IPS-18c (cell line): Measurements from ENCODE around the gene LCN9.

Experiments
- H3K4me3 ChIP-seq: 2 replicates; pipeline ENCODE4 v1.7.0; 2013; ENCODE audit warnings: low read depth, mild to moderate bottlenecking, low read length, moderate library complexity; ENCODE audit not compliant: insufficient read depth
- H3K9me3 ChIP-seq: one replicate; pipeline ENCODE4 v1.6.1; 2013; ENCODE audit warnings: mild to moderate bottlenecking, low read length, moderate library complexity; ENCODE audit not compliant: control insufficient read depth, insufficient read depth

LCN9 gene

DNA sequence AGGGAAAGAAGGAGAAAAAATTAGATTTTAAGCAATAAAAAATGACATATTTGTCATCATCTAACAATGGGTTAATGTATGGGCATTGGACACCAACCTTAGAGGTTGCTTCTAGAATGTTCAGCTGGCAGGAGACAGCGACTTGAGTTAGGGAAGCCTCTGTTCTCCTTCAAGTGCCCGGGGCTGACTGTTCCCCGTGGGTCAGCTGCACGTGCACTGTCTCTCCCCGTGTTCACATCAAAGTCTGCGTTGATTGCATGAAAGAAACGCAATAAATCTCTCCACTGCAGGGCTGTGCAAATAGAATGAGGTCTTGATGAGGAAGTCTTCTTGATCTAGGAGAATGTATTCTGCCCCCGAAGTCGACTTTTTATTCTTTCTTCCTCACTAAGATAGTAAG lies 23.9 kb upstream of the LCN9 start, which contains the start of gene GLT6D1:
Gene GLT6D1 (minus strand): TSS at position 345 of the 400 bp plus-strand sequence. CDS start 353 bp downstream, outside the sequence.
- no peak within 1 kb of the TSS for H3K4me3 ChIP-seq
- peaks cover 5% of the 10 kb centered on the region for H3K9me3 ChIP-seq

DNA sequence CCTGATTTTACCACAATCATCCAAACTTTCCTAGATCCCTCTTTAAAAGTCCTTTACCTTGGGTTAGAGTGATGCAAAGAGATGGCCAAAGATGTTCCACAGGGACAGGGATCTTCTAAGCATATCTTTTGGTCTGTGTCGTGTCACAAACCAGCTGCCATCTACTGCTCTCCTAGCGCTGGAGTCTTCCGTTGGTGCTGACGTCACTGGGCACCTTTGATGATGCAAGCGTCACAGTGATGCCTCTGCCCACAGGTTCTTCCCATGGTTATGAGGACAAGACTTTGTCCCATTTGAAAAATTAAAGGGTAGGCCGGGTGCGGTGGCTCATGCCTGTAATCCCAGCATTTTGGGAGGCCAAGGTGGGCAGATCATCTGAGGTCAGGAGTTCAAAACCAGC lies 22.1 kb upstream of the LCN9 start:
- Histone ChIP-seq H3K4me3 (no peak overlapping the region), H3K9me3 (peaks cover 5% of the 10 kb centered on the region)

DNA sequence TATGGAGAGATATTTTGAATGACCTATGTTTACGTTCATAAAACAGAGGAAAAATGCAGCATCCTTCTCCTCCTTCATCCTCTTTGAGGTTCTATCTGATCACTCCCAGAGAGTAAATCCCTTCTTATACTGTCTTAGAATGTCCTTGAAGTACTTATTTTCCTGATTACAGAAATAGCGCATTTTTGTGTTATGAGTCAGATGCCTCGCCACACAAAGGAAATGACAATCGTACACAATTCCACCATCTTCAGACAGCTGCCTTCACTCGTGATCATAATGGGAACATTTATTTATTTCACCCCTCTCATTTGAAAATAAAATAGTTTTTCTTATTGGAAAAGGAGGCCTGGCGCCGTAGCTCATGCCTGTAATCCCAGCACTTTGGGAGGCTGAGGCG lies 21.4 kb upstream of the LCN9 start:
- Histone ChIP-seq H3K9me3 (peaks cover 5% of the 10 kb centered on the region), H3K4me3 (no peak overlapping the region)

DNA sequence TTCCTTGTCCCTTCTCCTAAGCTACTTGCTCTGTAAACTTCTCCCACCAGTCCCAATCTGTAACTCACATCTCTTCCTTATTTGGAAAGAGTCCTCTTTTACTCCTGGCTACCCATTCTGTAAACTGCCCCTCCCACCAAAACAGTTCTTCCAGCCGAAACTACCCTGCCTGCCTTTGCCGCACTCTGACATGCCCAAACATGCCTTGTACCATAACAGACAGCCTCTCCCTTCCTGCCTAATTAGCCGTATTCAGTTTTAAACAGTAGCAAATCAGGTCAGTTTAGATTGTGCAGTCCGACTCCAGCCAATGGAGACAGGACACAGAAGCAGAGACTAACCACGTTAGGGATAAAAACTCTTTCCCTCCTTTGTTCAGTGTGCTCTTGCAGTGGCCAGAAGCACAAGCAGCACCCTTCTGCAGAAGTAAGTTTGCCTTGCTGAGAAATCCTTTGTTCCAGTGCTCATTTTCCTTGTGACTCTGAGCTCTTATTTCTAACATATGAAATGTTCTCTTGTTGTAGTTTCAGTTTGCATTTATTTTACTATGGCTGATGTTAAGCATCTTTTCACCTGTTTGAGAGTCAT lies 18.4 kb upstream of the LCN9 start:
- Histone ChIP-seq H3K4me3 (no peak overlapping the region), H3K9me3 (peaks cover 10% of the 10 kb centered on the region)

DNA sequence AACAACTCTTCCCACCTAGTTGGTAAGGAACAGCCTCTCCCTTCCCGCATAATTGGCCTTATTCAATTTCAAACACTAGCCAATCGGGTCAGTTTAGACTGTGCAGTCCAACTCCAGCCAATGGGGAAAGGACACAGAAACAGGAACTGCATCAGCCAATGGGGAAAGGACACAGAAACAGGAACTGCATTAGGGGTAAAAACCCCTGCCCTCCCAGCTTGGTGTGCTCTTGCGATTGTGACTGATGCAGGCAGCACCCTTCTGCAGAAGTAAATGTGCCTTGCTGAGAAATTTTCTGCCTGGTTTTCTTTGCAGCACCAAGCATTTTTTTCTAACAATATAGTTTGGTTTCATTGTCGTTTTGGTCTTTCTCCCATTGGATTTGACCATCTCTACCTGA lies 15.2 kb upstream of the LCN9 start:
- Histone ChIP-seq H3K9me3 (peaks cover 21% of the 10 kb centered on the region), H3K4me3 (no peak overlapping the region; the same call in 1 of the 2 replicates)

DNA sequence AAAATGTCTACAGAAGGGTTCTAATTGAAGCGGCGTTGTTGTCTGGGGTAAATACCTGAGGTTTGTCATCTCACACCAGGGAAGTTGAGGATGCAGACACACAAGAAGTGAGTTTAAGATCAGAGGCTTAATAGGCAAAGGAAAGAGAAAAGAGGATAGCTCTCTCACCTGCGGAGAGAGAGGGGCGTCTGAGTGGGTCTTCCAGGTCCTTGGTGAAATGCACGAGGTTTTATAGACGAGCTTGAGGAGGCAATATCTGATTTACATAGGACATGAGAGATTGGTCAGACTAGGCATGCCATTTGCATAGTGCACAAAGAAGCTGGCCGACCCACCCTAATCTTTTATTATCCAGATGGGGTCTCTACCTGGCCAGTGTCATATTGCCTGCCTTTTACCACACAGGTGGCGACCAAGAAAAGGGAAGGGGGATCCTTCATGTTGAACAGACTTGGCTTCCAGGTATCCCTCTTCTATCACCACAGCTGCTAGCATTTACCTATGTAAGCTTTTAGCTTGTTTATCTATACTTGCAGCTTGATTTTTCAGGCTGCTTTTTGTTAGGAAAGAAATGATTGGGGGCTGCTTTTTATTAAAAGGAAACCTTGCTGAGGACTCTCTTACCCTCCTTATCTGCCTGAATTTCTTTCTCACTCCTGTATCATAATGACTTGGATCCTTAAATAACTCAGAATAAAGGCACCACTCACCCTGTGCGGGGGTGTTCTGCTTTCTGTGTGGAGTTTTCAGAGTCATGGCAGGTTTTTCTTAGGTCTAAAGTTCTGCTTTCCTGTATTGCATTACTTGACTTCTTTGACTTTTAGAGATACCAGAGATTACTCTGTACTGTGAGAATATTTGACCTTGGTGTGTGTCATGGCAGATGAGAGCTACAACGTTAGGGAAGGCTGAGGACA lies 14.4 kb upstream of the LCN9 start:
- Histone ChIP-seq H3K9me3 (peaks cover 21% of the 10 kb centered on the region), H3K4me3 (0 out of 2 replicates have a peak overlapping the region, but pooled peaks have one; percentile 4)

DNA sequence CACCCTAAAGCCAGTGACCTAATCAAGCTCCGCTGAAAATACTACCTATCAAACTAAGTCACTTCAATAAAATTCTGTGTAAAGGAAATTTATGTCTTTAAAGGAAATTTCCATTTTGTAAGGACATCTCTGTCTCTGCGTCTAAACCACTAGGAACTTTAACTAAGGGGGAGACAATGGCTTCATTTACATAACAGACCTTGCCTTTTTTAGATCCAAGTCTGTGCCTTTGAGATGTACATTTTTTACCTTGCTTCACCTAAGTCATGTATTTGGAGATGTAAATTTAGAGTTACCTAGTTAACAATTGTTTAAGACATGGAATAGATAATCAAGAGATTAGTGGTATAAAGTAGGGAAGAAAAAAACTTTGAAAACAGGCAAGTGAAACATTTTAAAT lies 13.6 kb upstream of the LCN9 start:
- H3K4me3 ChIP-seq, result no peak overlapping the region
- H3K9me3 ChIP-seq, result peaks cover 21% of the 10 kb centered on the region

DNA sequence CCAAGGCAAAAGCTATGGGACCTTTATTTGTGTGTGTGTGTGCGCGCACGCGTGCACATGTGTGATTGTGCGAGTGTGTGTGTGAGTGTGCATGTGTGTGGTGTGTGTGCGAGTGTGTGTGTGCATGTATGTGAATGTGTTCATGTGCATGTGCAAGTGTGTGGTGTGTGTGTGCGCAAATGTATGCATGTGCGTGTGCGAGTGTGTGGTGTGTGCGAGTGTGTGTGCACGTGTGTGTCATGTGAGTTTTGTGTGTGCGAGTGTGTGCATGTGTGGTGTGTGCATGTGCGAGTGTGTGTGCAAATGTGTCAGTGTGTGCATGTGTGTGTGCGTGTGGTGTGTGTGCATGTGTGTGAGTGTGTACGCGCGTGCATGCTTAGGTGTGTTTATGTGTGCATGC lies 12.7 kb upstream of the LCN9 start:
- H3K9me3 ChIP-seq, result peaks cover 27% of the 10 kb centered on the region
- H3K4me3 ChIP-seq, result no peak overlapping the region

DNA sequence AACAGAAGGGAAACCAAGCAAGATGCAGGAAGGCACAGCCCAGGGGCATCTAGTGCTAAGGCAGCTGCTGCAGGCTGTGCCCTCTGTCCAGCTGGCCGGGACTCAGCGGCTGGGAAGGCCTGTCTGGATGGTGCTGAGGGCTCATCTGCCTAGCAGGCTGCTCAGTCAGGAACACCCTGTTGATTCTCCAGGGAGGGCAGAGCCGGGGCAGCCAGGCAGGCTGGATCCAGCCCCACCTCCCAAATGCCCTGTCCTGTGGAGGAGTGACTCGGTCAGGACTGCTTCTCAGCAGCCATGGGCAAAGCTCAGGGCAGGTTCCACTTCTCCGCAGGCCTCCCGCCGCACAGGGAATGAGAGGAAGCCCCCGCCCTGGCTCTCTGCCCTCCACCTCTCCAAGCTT lies 7.8 kb upstream of the LCN9 start:
- peaks cover 19% of the 10 kb centered on the region for H3K9me3 ChIP-seq
- H3K4me3 ChIP-seq, result no peak overlapping the region

DNA sequence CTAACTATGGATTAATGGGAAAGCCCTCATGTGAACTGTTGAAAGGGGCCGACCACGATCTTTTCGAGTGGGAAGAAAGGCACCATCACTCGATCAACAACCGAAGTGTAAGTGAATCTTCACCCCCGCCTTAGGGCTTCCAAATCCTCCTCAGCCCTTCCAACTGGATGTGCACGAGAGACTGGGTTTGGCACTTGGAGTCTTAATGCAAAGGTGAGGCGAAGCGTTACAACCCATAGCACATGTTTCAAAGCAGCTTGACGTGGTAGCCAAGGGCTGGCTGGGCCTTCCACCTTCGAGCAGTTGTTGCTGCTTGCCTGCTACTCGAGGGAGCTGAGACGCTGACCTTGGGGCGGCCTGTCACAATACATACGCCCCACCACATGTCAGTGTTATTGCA lies 5.7 kb upstream of the LCN9 start:
- peaks cover 10% of the 10 kb centered on the region for H3K9me3 ChIP-seq

DNA sequence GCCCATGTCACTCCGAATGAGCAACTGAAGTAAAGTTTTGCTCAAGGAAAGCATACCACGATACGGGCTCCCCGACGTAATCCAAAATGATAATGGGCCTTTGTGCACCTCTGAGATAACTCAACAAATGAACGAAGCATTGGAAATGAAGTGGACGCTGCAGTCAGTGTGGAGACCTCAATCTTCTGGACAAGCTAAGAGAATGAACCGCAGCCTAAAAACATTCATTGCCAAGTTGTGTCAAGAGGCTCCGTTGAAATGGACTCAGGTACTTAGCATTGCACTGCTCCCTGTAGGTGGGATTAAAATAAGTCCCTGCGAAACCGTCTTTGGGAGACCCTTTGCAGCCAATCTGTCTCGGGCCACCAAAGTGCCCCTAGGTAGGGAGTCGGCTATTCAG lies 3.9 kb upstream of the LCN9 start:
- no peak overlapping the region for H3K4me3 ChIP-seq
- H3K9me3 ChIP-seq, result peaks cover 9% of the 10 kb centered on the region

More for the DNA sequence above, 5.7 kb upstream of the LCN9 start:
- no peak overlapping the region for H3K4me3 ChIP-seq

DNA sequence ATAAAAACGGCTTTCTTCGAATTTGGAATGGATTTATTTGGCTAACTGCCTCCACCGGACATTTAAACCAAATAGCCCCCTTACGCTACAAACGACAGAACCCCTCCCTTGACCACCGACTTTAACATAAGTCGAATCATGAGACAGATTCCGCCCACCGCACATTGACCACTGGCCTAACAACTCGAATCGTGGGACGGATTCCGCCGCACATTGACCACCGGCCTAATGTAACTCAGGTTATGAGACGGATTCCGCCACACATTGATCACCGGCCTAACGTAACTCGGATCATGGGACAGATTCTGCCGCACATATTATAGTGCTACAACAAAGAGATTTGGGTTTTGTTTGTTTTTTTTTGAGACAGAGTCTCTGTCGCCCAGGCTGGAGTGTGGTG lies 2.7 kb upstream of the LCN9 start:
- no peak overlapping the region for H3K4me3 ChIP-seq
- peaks cover 3% of the 10 kb centered on the region for H3K9me3 ChIP-seq

DNA sequence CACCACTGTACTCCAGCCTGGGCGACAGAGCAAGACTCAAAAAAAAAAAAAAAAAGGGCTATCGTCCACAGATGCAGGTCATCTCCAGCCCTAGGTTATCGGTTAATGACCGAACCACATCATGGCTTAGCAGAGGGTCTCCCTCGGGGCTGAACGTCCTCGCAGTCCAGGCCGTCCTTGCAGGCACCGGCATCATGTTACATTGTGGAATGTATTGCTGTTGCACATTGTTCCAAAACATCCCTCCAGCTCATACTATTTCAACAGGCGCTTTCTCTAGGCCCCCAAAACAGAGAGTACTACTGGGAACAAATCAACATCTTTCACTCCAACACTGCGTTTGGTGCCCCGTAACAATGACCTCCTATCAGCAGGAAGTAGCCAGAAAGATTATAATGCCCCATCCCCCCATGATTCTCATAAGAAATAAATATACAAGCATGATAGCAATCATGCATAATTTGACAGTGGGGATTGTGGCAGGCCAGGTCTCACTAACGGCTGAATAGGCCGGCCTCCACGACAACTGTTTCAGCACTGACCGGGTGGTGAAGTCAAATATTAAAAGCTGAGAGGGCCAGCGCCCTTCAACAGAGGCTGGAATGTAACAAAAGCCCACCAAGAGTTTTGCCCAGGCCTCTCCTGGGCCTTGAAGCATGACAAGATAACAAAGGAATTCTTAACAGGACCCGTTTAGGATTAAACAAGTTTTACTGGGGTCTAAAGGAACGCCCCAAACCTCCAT lies 1.1 kb upstream of the LCN9 start:
- Histone ChIP-seq H3K9me3 (peaks cover 3% of the 10 kb centered on the region), H3K4me3 (no peak overlapping the region)

DNA sequence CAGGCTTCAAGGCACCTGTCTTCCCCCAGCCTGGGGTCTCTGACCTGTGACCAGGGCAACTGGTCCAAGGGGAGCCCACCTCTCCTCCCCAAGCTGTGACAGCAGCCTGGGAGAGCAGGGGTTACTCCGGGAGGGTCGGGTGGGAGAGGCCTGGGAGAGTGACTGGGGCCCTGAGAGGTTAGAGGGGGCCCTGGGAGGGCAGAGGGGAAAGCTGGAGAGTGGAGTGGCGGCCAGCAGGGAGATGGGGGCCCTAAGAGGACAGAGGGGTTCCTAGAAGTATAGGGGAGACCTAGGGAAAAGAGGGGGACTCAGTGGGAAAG lies 302 bp downstream of the LCN9 start:
- no peak overlapping the region for H3K4me3 ChIP-seq

DNA sequence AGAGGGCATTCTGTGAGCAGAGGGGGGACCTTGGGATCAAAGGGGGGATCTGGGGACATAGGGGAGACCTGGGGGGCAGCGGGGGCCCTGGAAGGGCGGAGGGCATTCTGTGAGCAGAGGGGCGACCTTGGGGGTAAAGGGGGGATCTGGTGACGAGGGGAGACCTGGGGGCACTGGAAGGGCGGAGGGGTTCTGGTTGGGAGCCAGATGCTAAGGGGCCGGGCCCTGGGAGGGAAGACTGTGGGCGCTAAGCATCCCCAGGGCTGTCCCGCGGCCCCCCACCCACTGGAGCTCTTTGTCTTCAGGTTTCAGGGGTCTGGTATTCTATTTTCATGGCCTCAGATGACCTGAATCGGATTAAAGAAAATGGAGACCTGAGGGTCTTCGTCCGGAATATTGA lies 748 bp downstream of the LCN9 start:
- Histone ChIP-seq H3K9me3 (peaks cover 2% of the 10 kb centered on the region), H3K4me3 (no peak overlapping the region)

More for the DNA sequence above, 302 bp downstream of the LCN9 start:
- H3K9me3 ChIP-seq, result peaks cover 3% of the 10 kb centered on the region

DNA sequence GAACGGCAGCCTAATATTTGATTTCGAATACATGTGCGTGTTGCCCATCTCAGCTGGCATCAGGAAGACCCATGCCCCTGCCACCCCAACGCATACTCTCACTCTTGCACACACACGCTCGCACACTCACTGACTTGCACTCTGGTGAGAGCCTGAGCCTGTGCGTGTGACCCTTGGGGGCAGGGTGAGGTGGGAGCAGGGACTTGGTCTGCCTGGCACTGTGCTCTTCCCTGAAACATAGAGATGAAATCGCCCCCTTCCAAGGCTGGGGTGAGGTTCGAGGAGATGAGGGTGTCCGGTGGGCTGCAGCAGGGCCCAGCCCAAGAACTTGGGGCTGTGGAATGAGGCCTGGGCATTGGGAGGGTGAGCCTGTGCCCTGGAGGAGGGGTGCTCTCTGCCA lies 1.2 kb downstream of the LCN9 start:
- H3K9me3 ChIP-seq, result peaks cover 2% of the 10 kb centered on the region
- no peak overlapping the region for H3K4me3 ChIP-seq

DNA sequence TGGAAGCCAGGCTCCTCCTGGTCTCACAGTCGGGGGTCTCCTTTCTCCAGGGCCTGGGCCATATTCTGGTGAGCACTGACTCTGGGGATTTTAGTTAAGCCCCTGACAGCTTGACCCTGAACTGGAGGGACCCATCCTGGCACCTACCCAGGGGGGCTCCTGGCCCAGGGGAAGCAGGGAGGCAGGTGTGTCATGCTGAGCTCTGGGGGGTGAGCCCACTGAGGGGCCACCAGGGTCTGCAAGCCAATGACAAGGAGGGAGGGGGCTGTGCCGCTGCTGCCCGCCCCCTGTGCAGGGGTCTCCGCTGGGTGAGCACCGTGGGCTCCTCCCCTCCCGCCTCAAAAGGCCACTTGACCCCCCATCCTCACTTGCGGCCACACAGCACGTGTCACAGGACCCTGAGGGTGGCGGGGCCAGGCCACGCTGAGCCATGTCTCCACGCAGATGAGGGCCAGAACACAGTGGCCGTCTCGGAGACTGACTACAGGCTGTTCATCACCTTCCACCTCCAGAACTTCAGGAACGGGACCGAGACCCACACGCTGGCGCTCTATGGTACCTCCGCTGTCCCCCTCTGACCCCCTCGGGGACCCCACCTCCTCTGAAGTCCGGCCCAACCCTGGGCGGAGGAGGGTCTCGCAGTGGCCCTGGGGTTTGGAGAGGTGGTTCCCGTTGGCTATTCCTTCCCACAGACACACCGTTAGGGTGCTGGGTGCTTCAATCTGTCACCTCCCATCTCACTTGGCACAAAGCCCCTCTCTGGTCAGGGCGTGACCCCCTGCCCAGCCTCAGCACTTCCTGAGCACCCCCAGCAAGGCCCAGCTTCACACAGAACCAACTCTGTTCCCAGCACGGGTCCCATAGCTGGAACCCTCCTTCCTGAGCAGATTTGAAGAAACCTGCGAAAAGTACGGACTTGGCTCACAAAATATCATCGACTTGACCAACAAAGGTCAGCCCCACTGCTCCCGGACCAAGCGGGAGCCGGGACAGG lies 2.0 kb downstream of the LCN9 start:
- peaks cover 5% of the 10 kb centered on the region for H3K9me3 ChIP-seq
- H3K4me3 ChIP-seq, result no peak overlapping the region
